ENCODE results near the gene USH1C. TPM values are rescaled to one million over a fixed set of nuclear protein-coding genes. Genes with fewer than 3 reads are reported as not detected.

Gene USH1C
- total RNA-seq, 1 donor from 2014 or later, result not detected

DNA sequence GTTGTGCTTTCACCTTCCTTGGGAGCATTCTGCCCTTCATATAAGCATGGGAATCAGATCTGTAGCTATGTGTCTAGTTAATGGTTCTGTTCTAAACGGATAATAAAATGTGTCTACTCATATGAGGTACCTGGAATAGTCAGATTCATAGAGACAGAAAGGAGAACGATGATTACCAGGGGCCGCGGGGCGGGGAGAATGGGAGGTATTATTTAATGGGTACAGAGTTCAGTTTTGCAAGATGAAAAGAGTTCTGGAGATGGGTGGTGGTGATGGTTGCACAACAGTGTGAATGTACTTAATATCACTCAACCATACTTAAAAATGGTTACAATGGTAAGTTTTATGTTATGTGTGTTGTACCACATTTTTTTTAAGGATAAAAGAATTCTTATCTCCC, 57.6 kb downstream of the USH1C start:
- Mint-ChIP-seq H3K9me3 (peaks cover 3% of the 10 kb centered on the region), H3K36me3 (ENCODE audit: low read depth) (no peaks in the 10 kb centered on the region), H3K27me3 (ENCODE audit: low read depth) (peaks cover 9% of the 10 kb centered on the region), H3K4me3 (no peak overlapping the region), H3K4me1 (no peaks in the 10 kb centered on the region), H3K27ac (ENCODE audit: unreplicated experiment) (no peak overlapping the region)
- TF ChIP-seq, protein P1, sequence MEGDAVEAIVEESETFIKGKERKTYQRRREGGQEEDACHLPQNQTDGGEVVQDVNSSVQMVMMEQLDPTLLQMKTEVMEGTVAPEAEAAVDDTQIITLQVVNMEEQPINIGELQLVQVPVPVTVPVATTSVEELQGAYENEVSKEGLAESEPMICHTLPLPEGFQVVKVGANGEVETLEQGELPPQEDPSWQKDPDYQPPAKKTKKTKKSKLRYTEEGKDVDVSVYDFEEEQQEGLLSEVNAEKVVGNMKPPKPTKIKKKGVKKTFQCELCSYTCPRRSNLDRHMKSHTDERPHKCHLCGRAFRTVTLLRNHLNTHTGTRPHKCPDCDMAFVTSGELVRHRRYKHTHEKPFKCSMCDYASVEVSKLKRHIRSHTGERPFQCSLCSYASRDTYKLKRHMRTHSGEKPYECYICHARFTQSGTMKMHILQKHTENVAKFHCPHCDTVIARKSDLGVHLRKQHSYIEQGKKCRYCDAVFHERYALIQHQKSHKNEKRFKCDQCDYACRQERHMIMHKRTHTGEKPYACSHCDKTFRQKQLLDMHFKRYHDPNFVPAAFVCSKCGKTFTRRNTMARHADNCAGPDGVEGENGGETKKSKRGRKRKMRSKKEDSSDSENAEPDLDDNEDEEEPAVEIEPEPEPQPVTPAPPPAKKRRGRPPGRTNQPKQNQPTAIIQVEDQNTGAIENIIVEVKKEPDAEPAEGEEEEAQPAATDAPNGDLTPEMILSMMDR (conservative IDR thresholded peaks at IDR 0.05), result no peak
- DNase-seq (ENCODE audit: low read depth, low spot score), result no peak

- Mint-ChIP-seq H3K27ac (ENCODE audit: unreplicated experiment) (no peak overlapping the region), H3K27me3 (ENCODE audit: low read depth) (peaks cover 14% of the 10 kb centered on the region), H3K36me3 (ENCODE audit: low read depth) (no peaks in the 10 kb centered on the region), H3K4me3 (no peak overlapping the region), H3K4me1 (peaks cover 14% of the 10 kb centered on the region), H3K9me3 (peaks cover 3% of the 10 kb centered on the region)
- DNase-seq (ENCODE audit: low read depth, low spot score), result no peak
- TF ChIP-seq, protein P1 (conservative IDR thresholded peaks at IDR 0.05), result no peak
Observed at GRCh38 chr11:17483505-17483904, 60.7 kb downstream of the USH1C start.

DNA sequence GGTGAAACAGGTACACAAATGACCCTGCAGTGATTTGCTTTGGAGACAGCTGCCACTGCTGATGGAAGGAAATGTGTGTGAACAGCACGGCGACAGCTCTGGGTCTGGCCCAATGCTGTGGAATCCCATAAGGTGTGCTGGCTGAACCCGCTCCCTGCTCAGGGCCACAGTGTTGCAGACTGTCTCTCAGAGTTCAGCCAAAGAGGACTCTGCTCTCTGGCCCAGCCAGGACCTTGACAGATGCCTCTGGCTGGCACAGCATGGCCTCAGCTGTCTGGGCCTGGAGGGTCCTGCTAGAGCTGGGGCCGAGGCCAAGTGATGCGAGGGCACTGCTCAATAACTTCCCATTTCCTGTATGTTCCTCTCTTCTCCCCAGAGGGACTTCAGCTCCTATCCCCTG, 62.3 kb downstream of the USH1C start:
- Mint-ChIP-seq H3K27ac (ENCODE audit: unreplicated experiment) (peak overlapping the region; percentile 12), H3K4me1 (peaks cover 24% of the 10 kb centered on the region), H3K36me3 (ENCODE audit: low read depth) (no peaks in the 10 kb centered on the region), H3K9me3 (peaks cover 3% of the 10 kb centered on the region), H3K27me3 (ENCODE audit: low read depth) (peaks cover 29% of the 10 kb centered on the region), H3K4me3 (no peak overlapping the region)
- TF ChIP-seq, protein P1 (conservative IDR thresholded peaks at IDR 0.05), result no peak
- DNase-seq (ENCODE audit: low read depth, low spot score), result no peak

- TF ChIP-seq, protein P1 (conservative IDR thresholded peaks at IDR 0.05), result no peak
- Mint-ChIP-seq H3K4me3 (peak overlapping the region; percentile 76), H3K4me1 (peaks cover 33% of the 10 kb centered on the region), H3K27ac (ENCODE audit: unreplicated experiment) (peak overlapping the region; percentile 23), H3K27me3 (ENCODE audit: low read depth) (peaks cover 48% of the 10 kb centered on the region), H3K36me3 (ENCODE audit: low read depth) (no peaks in the 10 kb centered on the region), H3K9me3 (peaks cover 3% of the 10 kb centered on the region)
- peak; percentile 74 for DNase-seq (ENCODE audit: low read depth, low spot score)
Observed at GRCh38 chr11:17479284-17480214, 64.7 kb downstream of the USH1C start.

DNA sequence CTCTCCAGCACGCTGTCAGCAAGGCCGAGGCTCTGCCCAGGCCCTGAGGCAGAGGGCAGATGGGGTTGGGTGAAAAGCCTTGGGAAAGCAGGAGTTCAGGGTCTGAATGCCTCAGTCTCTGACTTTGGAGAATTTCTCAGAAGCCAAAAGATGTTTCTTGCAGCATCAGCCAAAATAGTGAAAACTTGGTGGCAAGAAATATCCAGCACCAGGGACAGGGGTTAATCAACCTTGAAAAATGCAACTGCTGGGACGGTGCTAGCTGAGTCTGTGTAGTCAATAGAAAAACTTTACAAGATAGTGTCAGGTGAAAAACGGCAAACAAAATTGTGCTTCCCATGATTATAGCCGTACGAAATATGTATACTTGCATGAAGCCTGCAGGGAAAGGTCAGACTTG, 66.1 kb downstream of the USH1C start:
- no peaks in the 10 kb centered on the region for H3K36me3 Mint-ChIP-seq (ENCODE audit: low read depth)
- H3K27me3 Mint-ChIP-seq (ENCODE audit: low read depth), result peaks cover 60% of the 10 kb centered on the region
- H3K9me3 Mint-ChIP-seq, result no peaks in the 10 kb centered on the region
- H3K4me3 Mint-ChIP-seq, result peak overlapping the region; percentile 63
- no peak overlapping the region for H3K27ac Mint-ChIP-seq (ENCODE audit: unreplicated experiment)
- TF ChIP-seq, protein P1 (conservative IDR thresholded peaks at IDR 0.05), result no peak
- peaks cover 33% of the 10 kb centered on the region for H3K4me1 Mint-ChIP-seq
- no peak for DNase-seq (ENCODE audit: low read depth, low spot score)
